ENCODE results near the gene ETS2.
A peak's percentile ranks its signal among the peaks of the same experiment; 100 is the strongest.

ETS2 gene

DNA sequence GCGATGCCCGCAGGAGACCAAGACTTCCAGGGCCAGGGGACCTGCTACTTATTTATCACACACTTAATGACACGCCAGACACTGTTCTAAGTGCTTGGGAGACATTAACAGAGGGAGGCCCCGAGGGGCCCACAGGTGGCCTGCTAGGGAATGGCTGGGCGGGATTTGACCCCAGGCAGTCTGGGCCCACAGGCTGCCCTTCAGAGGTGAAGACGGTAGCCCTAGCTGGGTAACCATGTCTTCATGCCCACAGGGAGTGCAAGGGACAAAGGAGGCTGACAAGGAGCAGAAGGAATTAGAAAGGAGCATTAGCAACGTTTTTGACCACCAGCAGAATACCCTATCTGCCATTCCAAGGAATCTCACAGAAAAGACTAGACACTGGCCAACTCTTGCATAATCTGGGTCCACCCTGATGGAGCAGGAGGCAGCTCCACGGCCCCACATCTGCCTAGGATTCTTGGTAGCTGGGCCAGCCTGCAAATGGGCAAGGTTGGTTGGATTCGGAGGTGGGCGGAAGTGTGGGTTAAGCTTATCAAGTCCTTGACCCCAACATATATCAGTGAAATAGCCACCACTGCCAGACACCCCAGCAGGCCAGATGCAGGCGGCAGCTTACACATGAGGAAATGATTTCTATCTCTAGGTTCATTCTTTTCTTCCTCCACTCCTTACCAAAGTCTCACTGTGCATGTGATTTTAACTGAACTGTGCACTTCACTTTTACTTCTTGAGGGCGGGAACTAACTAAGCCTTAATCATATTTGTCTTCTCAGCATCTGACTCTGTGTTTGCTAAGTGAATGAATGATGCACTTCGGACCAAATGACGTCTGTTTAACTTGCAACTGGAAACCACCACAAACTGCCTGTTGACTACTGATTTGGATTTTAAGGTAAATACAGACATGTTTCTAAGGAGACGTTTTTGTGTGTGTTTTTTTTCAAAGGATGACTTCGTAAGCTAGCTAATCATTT, 3.4 kb upstream of the ETS2 start:
- DNase-seq, result no peak

DNA sequence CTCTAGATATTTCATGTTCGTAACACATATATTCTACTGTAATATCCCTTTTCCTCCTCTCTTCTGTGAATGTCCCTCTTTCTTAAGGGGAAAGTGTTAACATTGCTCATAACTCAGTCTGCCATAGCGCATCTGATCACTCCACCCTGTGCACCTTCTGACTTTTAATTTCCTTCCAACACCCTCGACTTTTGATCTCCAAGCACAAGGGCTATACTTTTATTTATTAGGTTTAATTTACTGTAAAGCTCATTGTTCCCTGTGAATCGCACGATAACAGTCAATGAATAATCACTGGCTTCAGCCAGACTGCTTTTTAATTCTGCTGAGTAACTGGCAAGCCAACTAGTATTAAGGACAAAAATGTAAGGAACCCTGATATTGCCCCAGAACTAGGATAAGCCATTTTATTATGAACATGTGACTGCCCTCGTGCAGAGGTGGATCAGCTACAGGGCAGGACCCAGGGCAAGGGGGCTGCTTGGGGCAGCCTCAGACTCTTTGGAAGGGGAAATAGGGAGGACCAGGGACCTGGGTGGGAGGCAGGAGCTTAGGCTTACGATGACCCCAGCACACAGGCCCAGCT, 2.6 kb upstream of the ETS2 start:
- DNase-seq, result no peak

DNA sequence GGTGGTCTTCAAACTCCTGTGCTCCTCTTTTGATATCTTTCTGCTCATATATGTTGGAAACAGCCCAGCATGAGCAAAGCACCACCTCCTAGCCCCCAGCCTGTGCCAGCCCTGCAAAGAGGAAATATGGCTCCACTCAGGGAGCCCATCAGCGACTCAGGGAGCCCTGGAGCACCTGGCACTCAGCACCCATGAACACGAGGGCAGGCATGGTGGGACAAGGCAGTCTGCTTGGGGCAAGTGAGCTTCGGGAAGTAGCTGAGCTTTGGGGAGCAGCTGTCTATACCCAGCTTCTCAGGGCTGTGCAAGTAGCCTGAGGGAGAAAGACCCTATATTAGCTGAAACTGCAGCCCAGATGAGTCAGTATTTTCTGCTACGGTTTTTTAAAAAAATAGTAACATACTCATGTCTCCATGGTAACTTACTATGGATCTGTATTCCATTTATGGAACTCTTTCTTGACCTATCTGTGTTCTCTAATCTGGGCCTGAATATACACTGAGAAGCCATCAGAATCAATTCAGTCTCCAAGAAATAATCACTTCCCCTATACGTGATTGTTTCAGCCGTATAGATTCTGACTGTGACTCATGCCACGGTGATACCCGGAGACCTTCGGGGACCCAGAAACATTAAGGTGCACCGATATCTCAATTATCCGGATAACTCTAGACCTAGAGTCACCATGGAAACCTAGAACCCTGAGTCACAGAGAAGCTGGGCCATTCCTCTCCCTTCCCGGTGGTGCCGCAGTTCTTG, 1.5 kb upstream of the ETS2 start:
- peak; percentile 40 for DNase-seq

DNA sequence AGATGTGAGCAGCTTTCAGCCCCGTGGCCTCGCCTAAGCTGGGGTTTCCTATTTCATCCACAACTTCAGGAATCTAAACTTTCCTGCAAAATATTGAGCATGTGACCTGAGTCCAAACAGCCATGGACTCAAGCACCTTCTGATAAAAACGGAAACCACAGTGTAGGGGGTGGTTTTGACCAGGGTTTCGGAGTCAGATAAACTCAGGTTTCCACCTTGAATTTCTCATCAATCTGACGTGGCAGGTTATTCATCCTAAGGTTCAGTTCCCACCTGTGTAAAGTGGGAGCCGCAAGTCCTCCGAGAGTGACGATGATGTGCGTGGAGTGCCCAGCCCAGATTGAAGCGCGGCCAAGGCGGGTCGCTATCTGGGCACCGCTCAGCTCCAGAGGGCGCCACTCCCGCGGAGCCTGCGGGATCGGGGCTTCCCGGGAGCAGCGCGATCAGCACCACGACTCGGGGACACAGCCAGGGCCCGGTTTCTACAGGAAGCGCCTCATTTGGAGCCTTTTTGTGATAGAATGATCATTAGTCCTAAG, 871 bp upstream of the ETS2 start:
- peak; percentile 62 for DNase-seq

DNA sequence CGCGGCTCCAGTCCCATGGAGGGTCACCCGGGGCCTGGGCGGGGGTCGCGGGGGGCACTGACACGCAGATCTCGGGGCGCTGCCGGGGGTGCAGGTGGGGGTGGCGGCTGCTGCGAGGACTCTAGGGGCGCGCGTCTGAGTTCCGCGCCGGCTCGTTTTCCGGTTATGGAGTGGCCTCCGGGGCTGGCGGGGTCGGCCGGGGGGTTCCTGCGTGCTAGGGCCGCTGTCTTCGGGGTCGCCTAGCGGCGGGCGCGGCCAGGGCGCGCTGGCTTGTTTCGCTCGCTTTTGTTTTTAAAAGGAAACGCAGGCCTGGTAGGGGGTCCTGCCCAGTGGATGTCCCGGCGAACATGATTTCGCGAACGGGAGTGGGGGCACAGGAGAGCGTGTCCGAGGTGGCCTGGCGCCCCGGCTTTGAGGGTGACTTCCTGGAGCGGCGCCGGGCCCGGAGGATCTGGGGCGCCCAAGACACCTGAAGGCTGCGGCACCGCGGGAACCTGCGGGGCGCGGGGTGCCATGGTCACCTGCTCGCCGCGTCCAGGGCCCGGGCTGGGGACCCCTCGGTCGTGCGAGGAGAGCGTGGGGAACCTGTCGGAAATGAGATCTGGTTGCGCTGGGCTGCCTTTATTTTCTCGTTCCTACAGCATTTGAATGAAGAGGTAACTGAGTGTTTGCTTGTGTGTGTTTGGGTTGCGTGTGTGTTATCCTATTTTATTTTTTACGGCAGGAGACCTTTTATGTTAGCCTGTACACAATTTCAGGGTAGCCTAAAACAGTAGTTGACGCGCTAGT, 618 bp downstream of the ETS2 start:
- DNase-seq, result peak; percentile 20

DNA sequence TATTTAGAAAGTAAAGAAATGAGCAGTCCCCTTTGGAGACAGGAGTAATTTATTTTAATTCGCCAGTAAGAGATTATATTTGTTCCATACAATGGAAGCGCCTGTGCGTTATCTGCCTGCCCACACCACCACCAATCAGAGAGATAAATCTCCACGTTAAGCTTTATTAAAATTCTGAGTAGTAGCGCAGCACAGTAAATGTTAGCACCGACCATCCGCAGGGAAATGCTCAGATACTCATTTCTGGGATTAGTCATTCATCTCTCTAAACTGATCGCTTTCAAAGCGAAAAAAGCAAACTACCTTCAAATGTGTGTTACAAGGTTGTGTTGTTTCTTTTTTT, 1.2 kb downstream of the ETS2 start:
- DNase-seq, result no peak

DNA sequence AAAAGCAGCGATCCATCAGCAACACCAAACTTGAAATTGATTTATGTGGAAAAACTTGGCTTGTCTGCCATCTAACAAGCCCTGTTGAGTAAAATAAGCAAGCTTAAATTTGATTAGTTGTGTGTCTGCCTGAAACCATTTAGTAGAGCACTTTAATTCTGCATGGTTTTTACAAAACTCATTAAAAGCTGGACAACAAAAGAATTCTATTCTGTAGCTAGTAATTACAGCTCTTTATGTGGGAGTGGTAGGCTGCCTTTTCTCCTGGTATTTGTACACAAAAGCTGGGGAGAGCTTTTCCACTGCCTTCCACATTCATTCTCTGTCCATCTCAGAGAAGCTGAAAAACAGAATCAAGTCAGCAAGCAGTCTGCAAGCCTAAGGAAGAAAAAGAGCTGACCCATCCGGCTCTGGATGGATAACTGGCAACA, 1.7 kb downstream of the ETS2 start:
- DNase-seq, result no peak

DNA sequence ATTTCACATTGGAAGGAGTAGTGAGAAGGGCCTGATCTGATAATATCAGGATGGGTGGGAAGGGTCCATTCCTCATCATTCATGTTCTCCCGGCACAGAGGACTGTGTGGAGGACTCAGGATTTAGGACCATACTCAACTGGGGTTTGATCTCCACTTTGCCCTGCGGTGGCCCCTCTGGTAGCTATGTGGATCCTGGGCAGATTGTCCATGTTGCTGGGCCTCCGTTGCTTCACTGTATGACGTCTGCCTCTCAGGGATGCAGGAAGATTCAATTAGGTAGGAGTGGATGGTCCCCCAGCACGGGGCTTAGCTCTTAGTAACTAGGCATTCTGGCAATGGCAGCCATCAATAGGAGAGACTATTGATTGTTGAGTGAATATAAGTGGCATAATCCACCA, 2.3 kb downstream of the ETS2 start:
- DNase-seq, result no peak

DNA sequence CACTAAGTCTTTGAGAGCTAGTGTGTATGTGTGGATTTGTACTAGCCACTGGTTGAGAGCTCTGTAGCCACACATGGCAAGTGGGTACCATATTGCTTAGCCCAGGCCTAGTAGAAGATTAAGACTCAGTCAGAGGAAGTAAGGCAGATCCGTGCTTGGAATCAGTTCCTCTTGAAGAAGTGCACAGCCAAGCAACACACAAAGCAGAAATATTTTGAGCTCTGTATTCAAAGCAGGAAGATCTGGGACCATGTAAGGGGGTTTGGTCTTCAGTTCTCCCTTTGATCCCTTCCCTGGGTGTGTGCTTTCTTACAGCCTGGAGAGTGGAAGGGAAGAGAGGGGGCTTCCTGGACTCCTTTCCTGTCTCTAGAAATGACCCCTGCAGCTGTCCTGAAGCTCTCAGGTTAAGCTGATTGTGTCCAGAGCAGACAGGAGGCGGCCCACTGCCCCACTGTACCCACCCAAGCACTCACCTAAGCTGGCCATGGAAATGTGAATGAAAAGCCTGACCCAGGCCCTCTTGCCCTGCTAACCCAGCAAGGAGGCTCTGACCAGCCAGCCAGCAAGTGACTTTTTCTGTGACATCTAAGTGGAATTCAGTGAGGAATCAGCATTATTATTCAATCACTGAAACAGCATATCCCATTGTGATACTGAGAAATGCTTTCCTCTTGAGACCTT, 3.6 kb downstream of the ETS2 start:
- no peak for DNase-seq

DNA sequence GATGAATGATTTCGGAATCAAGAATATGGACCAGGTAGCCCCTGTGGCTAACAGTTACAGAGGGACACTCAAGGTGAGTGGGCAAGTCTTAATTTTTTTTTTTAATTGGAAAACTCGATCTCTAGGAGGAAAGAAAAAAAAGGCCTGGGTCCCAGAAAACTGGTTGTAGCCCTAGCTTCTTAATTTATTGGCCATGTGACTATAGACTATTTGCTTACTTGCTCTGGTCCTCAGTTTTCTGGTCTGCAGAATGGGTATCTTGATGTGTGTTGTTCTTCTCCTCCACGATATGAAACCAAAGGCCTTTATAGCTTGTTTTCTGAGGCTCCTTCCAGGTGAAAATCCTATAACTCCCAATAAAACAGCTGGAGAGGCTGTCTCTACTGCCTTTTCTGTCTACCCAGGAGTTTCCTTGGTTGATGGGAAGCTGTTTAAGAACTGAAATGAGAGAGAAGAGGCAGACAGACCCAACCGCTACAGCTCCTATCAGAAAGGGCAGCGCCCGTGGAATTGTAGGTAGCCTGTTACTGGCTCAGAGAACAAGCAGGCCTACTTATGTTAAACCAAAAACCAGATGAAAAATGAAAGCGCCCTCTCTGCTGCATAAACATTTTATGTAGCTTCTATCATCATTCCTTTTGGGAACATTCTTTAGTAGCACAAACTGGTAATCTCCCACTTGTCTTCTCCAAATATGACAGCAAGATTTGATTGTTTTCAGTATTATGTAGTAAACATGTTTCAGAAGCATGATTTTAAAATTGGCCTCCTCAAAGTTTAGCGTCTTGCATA, 4.5 kb downstream of the ETS2 start:
- DNase-seq, result no peak

DNA sequence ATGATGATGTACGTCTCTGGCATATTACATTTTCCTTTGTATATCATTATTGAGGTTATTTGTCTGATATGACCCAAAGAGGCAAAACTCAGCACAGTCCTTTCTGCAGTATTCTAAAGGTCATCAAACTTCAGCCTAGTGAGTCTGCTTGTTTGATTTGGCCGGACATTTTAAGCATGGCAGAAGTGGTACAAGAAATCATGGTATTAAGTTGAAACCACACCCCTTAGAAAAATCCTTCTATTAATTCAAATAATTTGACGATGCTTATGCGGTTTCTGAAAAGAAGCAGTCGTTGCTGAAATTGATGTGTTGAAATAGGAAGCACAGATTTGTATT, 5.1 kb downstream of the ETS2 start:
- DNase-seq, result no peak

DNA sequence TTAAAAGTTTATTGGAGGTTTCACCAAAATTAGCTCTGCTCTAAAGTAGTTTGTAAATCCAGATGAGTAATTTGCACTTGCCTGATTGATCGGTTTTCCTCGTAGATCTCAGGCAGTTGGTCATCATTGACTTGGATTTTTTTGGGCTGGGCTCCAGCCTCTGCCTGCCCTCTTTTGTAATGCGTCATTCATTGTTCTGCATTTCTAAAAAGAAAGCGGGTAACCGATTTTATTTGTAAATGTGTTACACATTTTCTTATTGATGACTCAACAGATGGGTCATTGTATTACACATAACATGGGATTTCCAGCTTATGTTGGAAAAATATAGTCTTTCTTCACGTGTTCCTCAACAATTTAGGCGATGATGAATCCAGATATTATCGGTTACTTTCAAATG, 5.5 kb downstream of the ETS2 start:
- DNase-seq, result no peak

DNA sequence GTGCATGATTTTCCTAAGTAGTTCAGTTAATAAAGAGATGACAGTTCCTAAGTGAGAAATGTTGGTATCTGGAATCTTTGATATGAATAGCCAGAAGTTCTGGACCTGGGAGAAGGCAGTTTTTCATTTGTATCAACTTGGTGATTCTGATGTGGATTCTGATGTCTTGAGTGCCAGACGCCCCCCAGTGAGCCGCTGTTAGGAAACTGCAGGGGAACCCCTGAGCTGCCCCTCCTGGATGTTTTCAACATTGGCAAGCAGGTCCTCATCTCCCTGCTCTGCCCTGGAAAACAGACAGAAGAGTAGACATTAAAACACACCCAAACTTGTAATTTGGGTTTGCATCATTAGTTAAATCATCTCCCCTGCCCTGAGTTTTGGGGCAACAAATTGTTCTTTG, 7.4 kb downstream of the ETS2 start:
- no peak for DNase-seq

DNA sequence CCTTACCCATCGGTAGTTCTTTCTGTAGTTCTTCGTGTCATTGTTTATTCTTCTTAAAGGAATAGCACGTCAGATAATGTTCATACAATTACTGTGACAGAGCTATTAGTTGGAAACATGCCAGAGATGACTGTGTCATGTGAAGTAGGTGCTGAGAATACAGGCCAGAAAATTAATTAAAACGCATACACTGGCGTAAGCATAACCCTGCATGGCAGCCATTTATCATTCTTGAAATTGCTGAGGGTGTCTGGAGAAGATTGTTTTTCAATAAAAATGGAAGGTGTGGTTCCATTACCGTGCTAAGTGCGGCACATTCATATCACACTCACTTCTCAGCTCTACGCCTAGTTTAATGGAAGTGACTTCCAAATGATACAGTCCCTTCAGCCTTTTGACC, 7.8 kb downstream of the ETS2 start:
- no peak for DNase-seq

DNA sequence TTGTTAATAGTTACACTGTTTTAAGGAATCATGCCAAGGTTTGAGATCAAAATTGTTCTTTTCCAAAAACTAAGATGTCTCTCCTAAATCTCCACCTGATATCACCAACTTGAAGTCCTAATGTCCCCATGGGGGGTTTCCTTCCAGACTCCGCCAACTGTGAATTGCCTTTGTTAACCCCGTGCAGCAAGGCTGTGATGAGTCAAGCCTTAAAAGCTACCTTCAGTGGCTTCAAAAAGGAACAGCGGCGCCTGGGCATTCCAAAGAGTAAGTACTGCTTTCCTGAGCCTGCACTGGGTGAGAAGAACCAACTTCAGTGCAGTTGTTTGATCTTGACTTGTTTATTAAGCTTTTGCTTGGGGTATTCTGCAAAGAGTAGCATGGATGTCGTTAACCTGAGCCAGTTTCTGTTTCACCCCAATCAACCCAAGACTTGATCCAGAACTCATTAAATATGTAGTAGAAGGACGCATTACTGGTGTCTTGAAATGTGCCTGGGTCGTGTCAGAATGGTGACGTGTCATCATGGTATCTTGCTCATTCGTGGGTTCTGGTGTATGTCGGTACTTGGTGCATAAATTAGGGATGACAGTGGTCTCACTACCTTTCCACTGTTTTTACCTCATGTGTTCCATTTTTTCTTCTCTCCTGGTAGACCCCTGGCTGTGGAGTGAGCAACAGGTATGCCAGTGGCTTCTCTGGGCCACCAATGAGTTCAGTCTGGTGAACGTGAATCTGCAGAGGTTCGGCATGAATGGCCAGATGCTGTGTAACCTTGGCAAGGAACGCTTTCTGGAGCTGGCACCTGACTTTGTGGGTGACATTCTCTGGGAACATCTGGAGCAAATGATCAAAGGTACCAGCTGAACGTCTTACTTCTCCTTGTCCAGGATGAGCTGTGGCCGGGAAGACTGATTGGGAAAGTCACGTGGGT, 8.7 kb downstream of the ETS2 start:
- no peak for DNase-seq

DNA sequence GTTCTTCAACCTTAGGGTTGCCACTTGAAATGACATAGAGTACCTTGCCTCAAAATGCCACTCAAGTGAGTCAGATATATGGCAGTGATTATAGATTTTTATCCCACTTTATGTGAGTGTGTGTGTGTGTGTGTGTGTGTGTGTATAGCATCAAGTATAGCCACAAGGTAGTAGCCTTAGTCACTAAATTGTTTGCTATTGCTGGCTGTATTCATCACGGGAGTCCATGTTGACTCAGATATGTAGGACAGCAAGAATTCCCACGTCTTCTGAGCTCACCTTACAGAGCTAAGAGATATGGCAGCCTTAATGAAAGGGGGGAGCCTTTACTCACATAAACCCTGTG, 9.3 kb downstream of the ETS2 start:
- DNase-seq, result no peak

DNA sequence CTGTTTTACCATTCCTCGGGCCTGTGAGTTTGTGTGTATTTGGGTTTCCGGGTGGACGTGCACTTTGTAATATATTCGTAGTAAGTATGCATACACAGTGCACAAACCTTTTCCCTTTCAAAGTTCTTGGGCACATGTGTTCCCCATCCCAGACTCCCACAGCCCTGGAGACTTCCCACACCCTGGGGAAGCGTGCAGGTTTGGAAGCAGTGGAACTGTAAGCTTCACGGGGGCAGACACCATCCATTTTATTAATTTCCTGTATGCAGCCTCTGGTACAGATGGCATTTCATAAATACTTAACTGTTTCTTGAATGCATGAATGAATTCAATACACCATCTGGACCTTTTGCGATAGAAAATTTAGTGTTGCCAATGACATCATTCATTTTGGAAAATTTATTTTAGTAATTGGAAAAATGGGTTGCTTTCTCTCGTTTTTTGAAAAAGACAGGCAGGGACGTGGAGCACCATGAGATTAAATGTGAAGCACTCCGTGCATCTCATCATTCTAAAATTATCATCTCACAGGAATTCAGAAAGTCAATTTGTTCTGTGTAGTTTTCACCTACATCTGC, 10.8 kb downstream of the ETS2 start:
- peak; percentile 62 for DNase-seq

DNA sequence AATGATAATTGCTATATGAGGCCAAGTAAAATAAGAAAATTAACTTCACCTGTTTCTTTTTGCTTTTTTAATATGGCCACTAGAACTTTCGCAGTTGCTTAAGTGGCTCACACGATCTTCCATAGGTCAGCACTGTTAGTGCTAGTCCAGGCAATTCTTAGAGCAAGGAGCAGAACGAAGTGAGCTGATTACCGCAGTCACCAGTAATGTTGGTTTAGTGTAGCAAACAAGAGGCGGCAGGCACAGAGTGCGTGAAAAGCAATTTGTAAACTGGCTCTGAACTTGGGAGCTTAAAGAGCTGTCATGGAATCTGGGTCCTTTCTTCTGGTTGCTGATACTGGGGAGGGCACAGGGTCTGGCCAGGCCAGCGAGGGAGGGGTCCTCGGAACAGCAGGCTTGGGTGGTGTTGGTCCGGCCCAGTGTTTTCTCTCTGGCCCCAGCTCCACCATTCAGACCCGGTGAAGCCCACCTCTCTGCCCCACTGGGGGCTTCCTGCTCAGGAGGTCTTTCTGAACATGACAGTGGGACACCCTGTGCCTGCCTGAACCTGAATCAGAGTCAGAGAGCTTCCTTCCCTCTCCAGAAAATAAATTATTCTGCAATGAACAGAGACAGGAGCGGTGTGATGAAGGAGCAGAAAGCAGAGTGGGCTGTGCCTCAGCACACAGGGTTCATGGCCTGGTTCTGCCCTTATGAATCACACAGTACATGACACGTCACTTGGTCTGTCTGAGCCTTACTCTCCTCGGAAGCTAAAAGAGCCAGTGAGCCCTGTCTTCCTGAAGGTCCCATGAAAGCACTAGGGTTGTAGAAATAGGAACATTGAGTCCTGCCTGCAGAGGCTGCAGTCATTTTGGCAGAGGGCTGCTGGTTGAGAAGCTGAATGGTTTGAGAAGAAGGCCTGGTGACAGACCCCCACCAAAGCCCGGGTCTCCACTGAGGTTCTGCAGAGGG, 11.9 kb downstream of the ETS2 start:
- DNase-seq, result no peak

DNA sequence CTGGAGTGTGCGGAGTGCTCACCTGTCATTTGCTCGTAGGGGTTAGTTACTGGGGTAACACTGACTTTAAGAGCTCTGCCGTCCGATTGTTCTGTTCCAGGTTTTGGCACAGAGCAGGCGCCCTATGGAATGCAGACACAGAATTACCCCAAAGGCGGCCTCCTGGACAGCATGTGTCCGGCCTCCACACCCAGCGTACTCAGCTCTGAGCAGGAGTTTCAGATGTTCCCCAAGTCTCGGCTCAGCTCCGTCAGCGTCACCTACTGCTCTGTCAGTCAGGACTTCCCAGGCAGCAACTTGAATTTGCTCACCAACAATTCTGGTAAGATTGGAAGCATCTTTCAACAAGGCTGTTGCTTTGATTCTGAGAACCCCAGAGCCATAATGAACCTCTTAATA, 12.6 kb downstream of the ETS2 start:
- no peak for DNase-seq

Data from NCI-H2171 treated with DMSO at 0.1 percent for 48 hours (cell line).